Stimulated activated CD8-positive, alpha-beta memory T cell treated with anti-CD3 and anti-CD28 coated beads, Interleukin-15, amount 100 ng/mL, for 4 hours (primary cell): Measurements from ENCODE around the gene STMN1.
"Not testable (repeated sequence)": the region's sequence is repeated elsewhere in the genome, so short reads cannot be mapped to it uniquely, and the experiment has no call there.

Experiments used
- DNase-seq, 2 donors: peaks; one replicate each; pipeline ENCODE4 v3.0.0-alpha.2; 2020; ENCODE audit warnings: low read depth in 2 of 2

Gene STMN1

DNA sequence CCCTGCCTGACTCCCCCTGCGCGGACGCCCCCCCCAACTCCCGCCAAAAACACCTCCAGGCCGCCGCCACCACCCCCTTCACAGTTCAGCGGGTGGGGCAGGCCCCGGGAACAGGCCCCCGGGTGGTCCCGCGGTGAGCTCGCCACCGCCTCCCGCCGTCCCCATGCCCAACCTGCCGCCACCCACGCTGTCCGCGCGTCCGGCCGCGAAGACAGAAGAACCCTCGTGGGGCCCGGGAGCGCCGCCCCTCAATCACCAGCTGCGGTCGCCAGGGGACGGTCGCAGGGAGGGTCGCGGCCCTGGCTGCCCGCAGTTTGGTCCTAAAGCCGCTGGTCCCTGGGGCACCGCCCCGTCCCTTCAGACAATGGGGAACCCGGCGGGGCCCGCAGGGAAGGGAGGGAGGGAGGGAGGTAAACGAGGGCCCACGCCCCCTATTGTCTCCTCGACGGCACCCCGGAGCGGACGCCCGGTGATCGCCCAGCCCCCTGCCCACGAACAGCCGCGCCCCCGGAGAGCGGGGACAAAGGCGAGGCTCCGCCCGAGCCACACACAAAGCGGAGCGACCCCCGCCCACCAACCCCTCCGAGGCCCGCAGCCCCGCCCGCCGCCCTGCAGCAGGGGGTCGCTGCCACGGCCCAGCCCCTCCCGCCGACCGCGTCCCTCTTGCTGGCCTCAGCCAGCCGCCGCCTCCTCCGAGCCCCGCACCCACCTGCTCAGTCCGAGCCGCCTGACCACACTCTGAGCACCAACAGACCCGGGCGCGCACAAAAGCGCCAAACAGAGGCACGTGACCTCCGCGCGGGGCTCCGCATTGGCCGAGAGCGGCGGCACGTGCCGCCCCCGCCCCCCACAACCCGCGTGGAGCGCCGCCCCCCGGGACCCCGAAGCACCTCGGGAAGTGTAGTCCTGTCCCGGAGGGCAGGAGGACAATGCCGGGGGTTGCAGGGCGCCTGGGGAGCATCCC lies at the start of gene STMN1:
Gene STMN1 (minus strand): TSS at position 740 of the 964 bp plus-strand sequence. CDS start 1,743 bp downstream, outside the sequence.
- DNase-seq = peak; percentile 77

GRCh38 chr1:25955553-25955952 lies 49.3 kb upstream of the STMN1 start:
- DNase-seq = no peak

GRCh38 chr1:25954282-25954938 lies 48.2 kb upstream of the STMN1 start:
- DNase-seq = no peak

- no peak for DNase-seq
Observed at GRCh38 chr1:25952841-25953401, 46.7 kb upstream of the STMN1 start.

DNA sequence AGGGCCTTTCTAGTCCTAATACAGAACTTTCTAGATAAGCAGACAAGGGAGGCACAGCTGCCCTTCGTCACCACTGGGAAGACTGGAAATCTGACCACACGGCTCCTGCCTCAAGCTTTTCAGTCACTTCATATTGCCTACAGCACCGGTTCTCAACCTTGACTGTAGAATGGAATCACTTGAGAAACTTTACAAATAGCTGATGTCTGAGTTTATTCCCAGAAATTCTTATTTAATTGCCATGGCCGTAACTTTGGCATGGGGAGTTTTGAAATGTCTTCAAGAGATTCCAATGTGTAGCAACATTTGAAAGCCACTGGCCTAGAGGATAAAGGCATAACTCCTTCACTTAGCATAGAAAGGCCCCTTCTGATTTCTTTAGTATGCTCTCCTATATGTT lies 42.4 kb upstream of the STMN1 start:
- no peak for DNase-seq

DNA sequence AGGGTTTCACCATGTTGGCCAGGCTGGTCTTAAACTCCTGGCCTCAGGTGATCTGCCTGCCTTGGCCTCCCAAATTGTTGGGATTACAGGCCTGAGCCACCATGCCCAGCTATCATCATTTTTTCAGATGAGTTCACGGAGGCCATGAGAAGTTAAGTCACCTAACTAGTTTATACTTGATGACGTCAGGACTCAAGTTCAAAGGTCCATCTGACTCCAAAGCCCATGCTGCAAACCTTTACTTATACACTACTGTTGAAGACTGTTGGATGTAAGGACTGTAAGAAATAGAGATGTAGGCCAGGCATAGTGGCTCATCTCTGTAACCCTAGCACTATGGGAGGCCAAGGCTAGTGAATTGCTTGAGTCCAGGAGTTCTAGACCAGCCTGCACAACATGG lies 40.8 kb upstream of the STMN1 start:
- no peak for DNase-seq

- no peak for DNase-seq
Observed at GRCh38 chr1:25945761-25946160, 39.5 kb upstream of the STMN1 start.

- DNase-seq = no peak
Observed at GRCh38 chr1:25944986-25945385, 38.8 kb upstream of the STMN1 start.

- DNase-seq = not testable (repeated sequence)
Observed at GRCh38 chr1:25943511-25943910, 37.3 kb upstream of the STMN1 start.

DNA sequence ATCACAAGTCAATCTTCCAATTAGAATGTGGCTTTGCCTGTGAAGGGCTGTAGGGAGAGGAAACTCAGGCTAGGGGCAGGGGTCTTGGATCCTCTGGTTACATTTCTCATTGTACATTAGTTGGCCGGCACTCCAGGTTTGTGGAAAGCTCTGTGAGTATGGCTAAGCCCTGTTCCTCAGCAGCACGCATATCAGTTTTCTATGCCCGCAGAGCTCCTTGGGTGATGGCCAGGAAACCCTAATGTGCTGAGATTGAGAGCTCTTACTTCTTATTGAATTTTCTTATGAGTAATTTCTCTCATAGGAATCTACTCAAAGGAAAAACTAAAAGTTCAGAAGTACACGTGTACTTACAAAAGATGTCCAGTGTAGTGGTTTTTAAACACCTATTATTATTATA lies 30.7 kb upstream of the STMN1 start:
- no peak for DNase-seq

DNA sequence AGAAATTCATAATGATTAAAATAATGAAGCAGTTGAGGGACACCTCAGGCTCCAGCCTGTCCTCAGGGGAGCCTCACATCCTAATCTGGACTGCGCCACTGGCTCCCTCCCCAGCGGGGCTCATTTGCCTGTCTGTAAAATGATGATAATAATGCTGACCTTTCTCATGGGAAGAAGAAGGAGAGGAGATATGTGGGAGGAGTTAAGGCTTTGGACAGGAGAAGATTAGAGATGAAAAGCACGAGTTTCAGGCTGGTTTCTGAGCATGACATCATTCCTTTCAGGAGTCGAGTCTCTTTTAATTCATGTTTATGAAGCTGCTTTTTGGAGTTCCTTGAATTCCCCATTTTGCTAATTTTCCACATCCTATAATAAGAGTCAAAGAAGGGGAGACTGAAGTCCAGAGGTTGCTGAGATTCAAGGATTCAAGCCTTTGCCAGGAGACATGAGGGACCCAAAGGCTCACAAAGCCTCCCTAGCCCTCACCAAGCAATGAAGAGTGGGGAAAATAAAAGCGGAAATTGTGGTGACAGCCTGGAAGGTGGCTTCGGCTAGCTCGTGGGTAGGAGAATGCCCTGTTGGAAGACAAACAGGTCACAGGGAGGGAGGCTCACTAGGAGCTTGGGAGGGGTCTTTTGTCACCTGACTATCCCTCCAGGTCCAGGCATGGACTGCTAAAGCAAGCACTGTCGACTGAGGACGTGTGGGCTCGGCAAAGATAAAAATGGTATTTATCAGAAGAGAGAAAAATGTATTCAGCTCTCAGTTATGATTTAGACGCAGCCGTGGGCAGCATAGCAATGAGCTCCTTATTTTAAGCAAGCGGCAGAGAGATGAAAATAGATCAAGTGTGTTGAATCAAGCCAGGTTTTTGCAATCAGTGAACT lies 27.5 kb upstream of the STMN1 start:
- no peak for DNase-seq

- DNase-seq = not testable (repeated sequence)
Observed at GRCh38 chr1:25932811-25933400, 26.7 kb upstream of the STMN1 start.

GRCh38 chr1:25932321-25932720 lies 26.1 kb upstream of the STMN1 start:
- no peak for DNase-seq

DNA sequence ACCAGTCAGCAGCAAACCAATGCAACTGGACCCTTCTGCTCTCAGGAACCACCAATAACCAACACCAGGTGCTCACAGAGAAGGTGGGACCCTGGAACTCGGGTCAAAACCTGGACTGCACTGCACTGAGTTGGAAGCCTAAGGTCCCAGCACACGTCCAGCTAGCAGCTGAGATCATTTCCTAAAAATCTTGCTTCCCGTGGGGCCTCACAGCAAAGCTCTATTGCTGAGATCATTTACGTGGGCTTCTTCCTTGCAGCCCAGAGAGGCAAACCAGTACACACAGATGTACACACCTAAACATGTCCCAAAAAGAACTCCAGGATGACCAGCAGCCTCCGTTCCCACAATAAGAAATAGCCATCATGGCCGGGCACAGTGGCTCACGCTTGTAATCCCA lies 22.8 kb upstream of the STMN1 start:
- DNase-seq = no peak

DNA sequence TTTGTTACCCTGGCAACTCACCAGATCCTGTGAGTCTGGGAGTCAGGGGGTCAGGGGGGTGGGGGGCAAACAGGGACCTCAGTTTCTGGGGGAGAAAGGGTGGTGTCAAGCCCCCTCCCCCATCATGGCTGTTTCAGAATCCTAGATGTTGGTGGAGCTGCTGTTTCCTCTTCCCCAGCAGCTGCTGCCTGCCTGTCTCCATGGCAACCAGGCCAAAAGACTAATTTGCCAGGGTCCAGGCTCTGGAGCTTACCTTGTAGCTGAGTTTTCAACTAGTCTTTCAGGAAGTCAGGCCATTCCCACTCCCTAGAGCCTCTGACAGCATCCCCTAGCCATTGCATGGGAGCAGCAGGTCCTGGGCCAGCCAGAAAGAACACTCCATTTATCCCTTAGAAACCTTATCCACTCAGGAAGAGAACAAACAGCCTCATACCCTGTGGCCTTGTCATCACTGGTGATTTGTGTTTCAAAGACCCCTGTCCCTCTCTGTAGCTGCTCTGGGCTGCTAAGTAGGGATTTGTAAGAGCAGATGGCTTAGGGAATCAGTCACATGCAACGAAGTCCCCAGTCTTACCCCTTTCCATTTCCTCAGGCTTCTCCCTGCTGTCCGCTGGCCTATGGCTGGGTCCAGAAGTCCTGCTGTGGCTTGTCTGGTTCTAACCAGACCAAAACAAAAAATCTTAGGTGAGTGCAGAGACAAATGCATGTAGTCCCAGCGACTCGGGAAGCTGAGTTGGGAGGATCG lies 21.5 kb upstream of the STMN1 start:
- DNase-seq = no peak

DNA sequence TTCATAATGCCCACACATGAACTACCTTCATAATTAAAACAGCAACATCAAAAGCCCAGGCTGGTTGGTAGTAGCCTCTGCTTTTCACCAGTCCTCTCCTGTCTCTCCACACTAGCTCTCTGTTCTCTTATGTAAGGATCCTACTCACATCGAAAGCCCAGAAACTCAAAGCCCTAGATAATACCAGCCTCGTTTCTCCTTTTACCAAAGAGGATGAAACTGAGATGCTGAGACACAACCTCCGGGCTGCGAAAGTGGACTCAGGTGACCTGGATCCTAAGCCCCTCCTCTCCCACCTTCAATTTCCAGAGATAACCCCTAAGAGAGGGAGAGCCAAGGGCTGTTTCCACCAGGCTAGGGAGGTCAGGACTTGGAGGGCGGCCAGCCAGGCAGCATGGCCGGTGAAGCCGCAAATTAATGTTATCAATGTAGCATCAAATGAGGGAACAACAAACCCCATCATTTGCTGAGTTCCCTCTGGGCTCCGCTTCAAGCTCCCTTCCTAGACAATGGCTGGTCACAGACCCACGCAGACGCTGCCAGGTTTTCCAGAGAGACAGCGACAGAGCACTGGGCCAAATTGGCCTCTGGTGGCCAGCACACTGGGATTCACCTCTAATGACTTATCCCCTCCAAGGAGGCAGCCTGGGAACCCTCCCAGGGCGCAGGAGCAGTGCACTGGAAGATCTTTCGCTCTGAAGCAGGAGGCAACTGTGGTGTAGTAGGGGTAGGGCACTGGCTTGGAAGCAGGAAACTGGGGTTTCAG lies 20.7 kb upstream of the STMN1 start:
- DNase-seq = no peak

DNA sequence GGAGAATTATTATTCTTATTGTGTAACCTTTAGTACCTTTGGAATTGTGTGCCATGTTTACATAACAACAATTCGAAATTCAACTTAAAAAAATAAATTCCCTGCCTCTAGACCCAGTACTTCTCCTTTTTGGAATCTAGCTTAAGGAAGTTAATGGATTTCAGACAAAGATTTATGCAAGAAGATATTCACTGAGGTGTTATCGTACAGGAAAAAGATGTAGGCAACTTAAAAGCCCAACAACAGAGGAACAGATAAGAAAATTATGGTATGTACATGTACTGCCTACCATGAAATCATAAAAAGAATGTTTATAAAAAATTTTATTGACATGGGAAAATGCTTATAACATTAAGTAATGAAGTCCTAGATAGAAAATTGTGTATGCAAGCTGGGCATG lies 18.2 kb upstream of the STMN1 start:
- DNase-seq = no peak

DNA sequence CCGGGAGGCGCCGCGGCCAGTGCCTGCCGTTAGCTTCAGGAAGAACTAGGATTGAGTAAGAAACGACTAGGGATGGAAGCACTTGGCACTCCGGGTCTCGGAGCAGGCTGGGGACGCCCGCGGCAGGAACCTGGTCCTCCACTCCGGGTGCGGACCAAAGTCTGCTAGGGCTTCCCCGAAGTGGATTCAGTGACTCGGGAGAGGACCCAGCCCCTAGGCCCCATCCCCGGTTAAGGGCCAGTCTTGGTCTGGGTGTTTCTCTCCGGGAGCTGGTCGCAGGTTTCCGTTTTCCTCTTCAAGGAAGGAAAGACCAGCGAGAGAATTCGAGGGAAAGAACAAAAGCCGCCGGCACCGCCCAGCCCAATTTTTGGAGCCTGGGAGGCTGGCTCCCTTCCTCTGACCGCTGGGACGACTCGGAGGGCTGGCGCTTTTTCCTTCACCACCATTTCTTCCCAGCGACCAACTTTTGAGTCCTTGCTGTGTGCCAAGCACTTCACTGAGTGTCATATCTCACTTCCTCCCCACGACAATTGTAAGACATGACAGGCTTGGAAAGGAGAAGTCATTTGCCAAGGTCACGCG lies 16.8 kb upstream of the STMN1 start:
- DNase-seq = no peak
